K562 treated with DMSO at 1 percent for 4 hours (cell line): Measurements from ENCODE around the gene SRRM3. TPM values are rescaled to one million over a fixed set of nuclear protein-coding genes. Genes with fewer than 3 reads are reported as not detected.

Experiments
- total RNA-seq: library from RNA; unstranded; fragments of 300-600 nt; gene quantifications from 2 replicates; pipeline ENCODE4 v1.2.3, GENCODE V29; 2022; ENCODE audit not compliant: insufficient read depth

Gene SRRM3
- total RNA-seq, result 0.57 TPM in 1 of 2 replicates, not detected in the other

DNA sequence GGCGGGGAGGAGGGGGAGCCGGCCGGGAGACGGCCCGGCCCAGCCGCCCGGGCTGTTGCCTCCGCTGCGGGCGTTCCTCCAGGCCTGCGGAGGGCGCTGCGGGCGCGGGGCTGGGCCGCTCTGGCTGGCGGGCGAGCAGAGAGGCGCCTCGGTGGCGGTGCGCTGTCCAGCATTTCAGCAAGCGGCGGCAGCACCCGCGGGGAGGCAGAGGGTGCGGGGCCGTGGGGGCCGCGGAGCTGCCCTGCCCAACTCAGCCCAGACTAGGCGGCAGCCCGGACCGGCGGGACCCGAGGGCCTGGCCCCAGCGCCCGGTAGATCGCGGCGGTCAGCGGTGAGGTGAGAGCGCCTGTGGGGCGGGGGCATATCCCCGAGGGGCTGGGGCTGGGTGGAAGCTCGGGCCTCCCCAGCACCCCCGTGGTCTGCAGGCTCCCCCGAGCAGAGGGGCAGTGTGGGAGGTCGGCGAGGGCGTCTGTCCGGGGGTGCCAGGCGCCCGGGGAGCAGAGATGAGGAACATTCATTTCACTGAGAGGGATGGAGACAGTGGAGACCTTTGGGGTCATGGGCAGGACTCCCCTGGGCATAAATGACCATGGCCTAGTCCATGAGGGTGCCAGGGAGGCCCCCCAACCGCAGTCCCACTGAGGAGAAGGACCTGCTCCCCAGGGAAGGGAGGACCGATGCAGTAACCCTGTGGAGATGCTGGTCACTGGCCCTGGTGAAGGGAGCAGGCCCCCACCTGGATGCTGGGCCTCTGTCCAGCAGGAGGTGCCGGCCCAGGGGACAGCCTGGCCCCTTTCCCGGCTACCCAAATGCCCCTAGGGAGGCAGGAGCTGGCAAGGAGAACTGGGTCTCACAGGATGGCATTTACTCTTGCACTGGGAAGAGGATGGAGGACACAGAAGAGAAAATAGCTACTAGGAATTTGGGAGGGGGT is at the start of gene SRRM3:
TSS of gene SRRM3 (plus strand) at position 165 of the 934 bp plus-strand sequence. CDS start 33,171 bp downstream, outside the sequence.

GRCh38 chr7:76302347-76303201 is 100.9 kb downstream of the SRRM3 start, which contains the start of gene HSPB1:
Gene HSPB1 (plus strand): TSS chr7:76302673. CDS start chr7:76302713, 40 bp downstream.

Other genes starting within 250 kb of the SRRM3 start
- gene TMEM120A, start 207.3 kb upstream of the SRRM3 start, total RNA-seq, result 54.0 and 57.3 TPM in 2 replicates
- 58.9 and 59.6 TPM in 2 replicates for gene STYXL1, start 153.9 kb upstream of the SRRM3 start, total RNA-seq
- gene MDH2, start 153.8 kb upstream of the SRRM3 start, total RNA-seq, result 357 and 369 TPM in 2 replicates
- gene HSPB1, start 100.8 kb downstream of the SRRM3 start, total RNA-seq, result 697 and 917 TPM in 2 replicates
- gene YWHAG, start 157.1 kb downstream of the SRRM3 start, total RNA-seq, result 107 and 120 TPM in 2 replicates
- gene SSC4D, start 207.8 kb downstream of the SRRM3 start, total RNA-seq, result 12.0 and 14.2 TPM in 2 replicates
- gene ZP3, start 223.1 kb downstream of the SRRM3 start, total RNA-seq, result 9.3 and 16.4 TPM in 2 replicates